WTC11 (cell line): Measurements from ENCODE around the gene PEX26.

ENCODE experiments used
- ATF3 ChIP-seq: sonication (generic); formaldehyde crosslinking; conservative IDR thresholded peaks from 2 replicates; pipeline ENCODE4 v1.8.1; 2022; ENCODE audit warnings: mild to moderate bottlenecking, missing genetic modification reagents
- CTCF ChIP-seq: fragments of 200-600 bp; IDR thresholded peaks from 2 replicates; pipeline ENCODE4 v1.8.0; 2022; ENCODE audit warnings: antibody characterized with exemption
- NR3C1 ChIP-seq: sonication (generic); formaldehyde crosslinking; conservative IDR thresholded peaks from 2 replicates; pipeline ENCODE4 v1.8.1; 2023; ENCODE audit warnings: low read depth, mild to moderate bottlenecking, missing genetic modification reagents
- PREB ChIP-seq: sonication (generic); formaldehyde crosslinking; IDR thresholded peaks from 2 replicates; pipeline ENCODE4 v1.8.1; 2022; ENCODE audit warnings: mild to moderate bottlenecking, missing genetic modification reagents, moderate library complexity, borderline replicate concordance
- TP53 ChIP-seq: sonication (generic); formaldehyde crosslinking; IDR thresholded peaks from 2 replicates; pipeline ENCODE4 v1.8.1; 2023; ENCODE audit warnings: mild to moderate bottlenecking, missing genetic modification reagents

GRCh38 chr22:18032455-18033101 lies 45.2 kb upstream of the PEX26 start:
- TF ChIP-seq NR3C1 (CRISPR knock-in tag), result no peak
- TF ChIP-seq TP53 (CRISPR knock-in tag), result no peak
- no peak for TF ChIP-seq CTCF
- no peak for TF ChIP-seq ATF3
- TF ChIP-seq PREB (CRISPR knock-in tag), result no peak
